Uterus (tissue), 4 donors: Measurements from ENCODE around the gene PIM2. TPM values are rescaled to one million over a fixed set of nuclear protein-coding genes. Genes with fewer than 3 reads are reported as not detected.

Source experiments
- DNase-seq, 2 donors: peaks; one replicate each; pipeline ENCODE4 v3.0.0-alpha.2; 2019 to 2020
- H3K27ac ChIP-seq, 2 donors: fragments of 200-600 bp; sonication (generic); 1 replicate in 1 of 2; 2 replicates in 1 of 2; pipeline ENCODE4 v1.5.1; 2016 to 2018
- H3K27me3 ChIP-seq, 2 donors: fragments of 200-600 bp; sonication (generic); one replicate each; pipeline ENCODE4 v1.5.1; 2018 to 2019; ENCODE audit warnings: control low read depth in 1 of 2
- H3K36me3 ChIP-seq, 2 donors: fragments of 200-600 bp; sonication (generic); one replicate each; pipeline ENCODE4 v1.5.1; 2019; ENCODE audit warnings: control low read depth in 1 of 2
- H3K4me1 ChIP-seq, 2 donors: fragments of 200-600 bp; sonication (generic); one replicate each; pipeline ENCODE4 v1.5.1; 2018 to 2019; ENCODE audit warnings: control low read depth in 1 of 2
- H3K4me3 ChIP-seq, 2 donors: fragments of 200-600 bp; sonication (generic); 1 replicate in 1 of 2; 2 replicates in 1 of 2; pipeline ENCODE4 v1.5.1; 2018 to 2019; ENCODE audit warnings: mild to moderate bottlenecking in 1 of 2
- H3K9me3 ChIP-seq, 2 donors: fragments of 200-600 bp; sonication (generic); one replicate each; pipeline ENCODE4 v1.5.1; 2019; ENCODE audit warnings: control low read depth in 1 of 2
- CTCF ChIP-seq, 4 experiments: fragments of 200-600 bp in 2 of 4; fragments of 450-650 bp in 2 of 4; sonication (generic) in 2 of 4; IDR thresholded peaks; one replicate each; pipeline ENCODE4 v1.5.1; 2016 to 2019; ENCODE audit warnings: antibody characterized with exemption in 4 of 4, mild to moderate bottlenecking in 2 of 4, moderate library complexity in 1 of 4
- POLR2A ChIP-seq, 2 donors: fragments of 450-650 bp; IDR thresholded peaks; one replicate each; pipeline ENCODE4 v1.6.1; 2016; ENCODE audit warnings: antibody characterized with exemption in 2 of 2, mild to moderate bottlenecking in 1 of 2, moderate library complexity in 1 of 2
- intact Hi-C: fragments of 100-400 bp; cut with DNase I; formaldehyde crosslinking; loops from one replicate; pipeline ENCODE4 v1.15.1; 2023; ENCODE audit warnings: low total_unique reads
- total RNA-seq, 4 donors: library from RNA; depleted of rRNA in 3 of 4; stranded (reverse); fragments of >200 nt in 3 of 4; gene quantifications; one replicate each; pipeline versions ENCODE4 v1.1.0 to v1.2.4, GENCODE V29; 2014 to 2023
- donor health status: DM: yes; HTN: yes; CAD: no.

The PIM2 gene
- total RNA-seq, 4 donors from 2014 or later = 4.8 to 16.8 (median 9.1) TPM; not detected in 1

GRCh38 chrX:48902776-48903175 is 16.0 kb downstream of the PIM2 start:
- no peak for DNase-seq
- Histone ChIP-seq H3K36me3 (no peaks in the 10 kb centered on the region), H3K9me3 (no peaks in the 10 kb centered on the region), H3K4me1 (no peaks in the 10 kb centered on the region), H3K27me3 (no peaks in the 10 kb centered on the region), H3K4me3 (no peak overlapping the region), H3K27ac (no peak overlapping the region)
- TF ChIP-seq CTCF (IDR thresholded peaks at IDR 0.05) (no peak), POLR2A (IDR thresholded peaks at IDR 0.05) (no peak)
- intact Hi-C loops = no loop called here

- no peaks in the 10 kb centered on the region for H3K4me1 ChIP-seq
- H3K36me3 ChIP-seq = no peaks in the 10 kb centered on the region
- DNase-seq = no peak
- no peak overlapping the region for H3K27ac ChIP-seq
- intact Hi-C loops = no loop called here
- TF ChIP-seq POLR2A (IDR thresholded peaks at IDR 0.05) = no peak
- H3K4me3 ChIP-seq = no peak overlapping the region
- no peaks in the 10 kb centered on the region for H3K9me3 ChIP-seq
- H3K27me3 ChIP-seq = no peaks in the 10 kb centered on the region
These were observed 16.7 kb downstream of the PIM2 start for GRCh38 chrX:48902135-48902534.

GRCh38 chrX:48901069-48901468 is 17.8 kb downstream of the PIM2 start:
- Histone ChIP-seq H3K4me3 (no peak overlapping the region), H3K27me3 (no peaks in the 10 kb centered on the region), H3K27ac (no peak overlapping the region), H3K4me1 (no peaks in the 10 kb centered on the region), H3K36me3 (no peaks in the 10 kb centered on the region), H3K9me3 (no peaks in the 10 kb centered on the region)
- DNase-seq = no peak
- TF ChIP-seq CTCF (IDR thresholded peaks at IDR 0.05) (no peak), POLR2A (IDR thresholded peaks at IDR 0.05) (no peak)
- intact Hi-C loops = no loop called here

- no peak overlapping the region for H3K27ac ChIP-seq
- no peaks in the 10 kb centered on the region for H3K4me1 ChIP-seq
- DNase-seq = no peak
- no peaks in the 10 kb centered on the region for H3K27me3 ChIP-seq
- H3K9me3 ChIP-seq = no peaks in the 10 kb centered on the region
- intact Hi-C loops = no loop called here
- H3K4me3 ChIP-seq = no peak overlapping the region
- TF ChIP-seq POLR2A (IDR thresholded peaks at IDR 0.05) (no peak), CTCF (IDR thresholded peaks at IDR 0.05) (no peak)
- H3K36me3 ChIP-seq = no peaks in the 10 kb centered on the region
These were observed 19.8 kb downstream of the PIM2 start for GRCh38 chrX:48899078-48899410.

- Histone ChIP-seq H3K9me3 (no peaks in the 10 kb centered on the region), H3K27me3 (no peaks in the 10 kb centered on the region), H3K4me3 (peak within 1 kb of the TSS; percentile 54 to 59), H3K4me1 (no peaks in the 10 kb centered on the region), H3K36me3 (no peaks in the 10 kb centered on the region), H3K27ac (peak within 1 kb of the TSS; percentile 86 to 95)
- intact Hi-C loops = no loop called here
- peak; percentile 88 to 90 for DNase-seq
- no peak for TF ChIP-seq CTCF (IDR thresholded peaks at IDR 0.05)
- peak; percentile 71 to 83 for TF ChIP-seq POLR2A (IDR thresholded peaks at IDR 0.05)
These were observed 21.1 kb downstream of the PIM2 start, which contains the start of the genes PQBP1 and TIMM17B for GRCh38 chrX:48897625-48898306. PQBP1 (plus strand) TSS chrX:48897930; CDS start chrX:48898510, 580 bp downstream. TIMM17B (minus strand) TSS chrX:48897768; CDS start chrX:48897749, 19 bp downstream.
